Sigmoid colon (tissue), 7 donors: ENCODE data around the gene KLHL30. TPM values are rescaled to one million over a fixed set of nuclear protein-coding genes. Genes with fewer than 3 reads are reported as not detected.

ENCODE experiments used
- DNase-seq: peaks from one replicate; pipeline ENCODE4 v3.0.0-alpha.2; 2019
- H3K27ac ChIP-seq, 4 donors: fragments of 200-600 bp; sonication (generic); one replicate each; pipeline ENCODE4 v1.5.1; 2016 to 2019; ENCODE audit warnings: mild to moderate bottlenecking in 1 of 4
- H3K27me3 ChIP-seq, 3 donors: fragments of 200-600 bp; sonication (generic); one replicate each; pipeline ENCODE4 v1.5.1; 2019; ENCODE audit warnings: mild to moderate bottlenecking in 1 of 3
- H3K36me3 ChIP-seq, 4 donors: fragments of 200-600 bp; sonication (generic); one replicate each; pipeline ENCODE4 v1.5.1; 2016 to 2019
- H3K4me1 ChIP-seq, 4 donors: fragments of 200-600 bp; sonication (generic); one replicate each; pipeline ENCODE4 v1.5.1; 2017 to 2019
- H3K4me3 ChIP-seq, 4 donors: fragments of 200-600 bp; sonication (generic); one replicate each; pipeline ENCODE4 v1.5.1; 2017 to 2019; ENCODE audit warnings: mild to moderate bottlenecking in 2 of 4, moderate library complexity in 1 of 4
- H3K9me3 ChIP-seq, 4 donors: fragments of 200-600 bp in 3 of 4; sonication (generic) in 3 of 4; one replicate each; pipeline versions ENCODE4 v1.5.1 to v1.6.1; 2013 to 2019
- EP300 ChIP-seq, 4 donors: sonication (generic); formaldehyde crosslinking; IDR thresholded peaks; one replicate each; pipeline ENCODE4 v1.6.1; 2017; ENCODE audit warnings: antibody characterized with exemption in 4 of 4
- POLR2A ChIP-seq, 2 donors: fragments of 450-650 bp; IDR thresholded peaks; one replicate each; pipeline ENCODE4 v1.6.1; 2016; ENCODE audit warnings: antibody characterized with exemption in 2 of 2, mild to moderate bottlenecking in 2 of 2, moderate library complexity in 2 of 2
- POLR2AphosphoS5 ChIP-seq, 4 donors: sonication (generic); formaldehyde crosslinking; IDR thresholded peaks; one replicate each; pipeline ENCODE4 v1.6.1; 2017; ENCODE audit warnings: antibody characterized with exemption in 4 of 4
- WGBS, 2 donors: extraction: QIAGEN DNeasy Blood & Tissue Kit; methylation state at CpG; one replicate each; pipeline ENCODE4 v1.1.7; 2013; 5-methylcytosine and 5-hydroxymethylcytosine counted together
- intact Hi-C: fragments of 100-400 bp; cut with DNase I; formaldehyde crosslinking; loops from one replicate; pipeline ENCODE4 v1.15.1; 2023
- polyA plus RNA-seq, 3 donors: library from polyadenylated mRNA; stranded (reverse); fragments of 200-250 nt; gene quantifications; one replicate each; pipeline ENCODE4 v1.2.3, GENCODE V29; 2013
- total RNA-seq, 4 donors: library from RNA; depleted of rRNA; stranded (reverse); fragments of >200 nt; gene quantifications; one replicate each; pipeline ENCODE4 v1.1.0, GENCODE V29; 2016
- TF ChIP-seq, protein P1 (sequence below), 4 experiments: fragments of 450-650 bp in 3 of 4; fragments of 200-600 bp in 1 of 4; IDR thresholded peaks; one replicate each; pipeline ENCODE4 v1.5.1; 2016 to 2019; ENCODE audit warnings: antibody characterized with exemption in 4 of 4, mild to moderate bottlenecking in 3 of 4, moderate library complexity in 2 of 4
- donor health status: healthy with polysubstance abuse.
- donor health status: Bipolar disorder and iron deficiency.
- donor health status: healthy.

Gene KLHL30
- total and polyA plus RNA-seq, 7 donors: 0.19 to 3.6 (median 0.71) TPM; not detected in 2

DNA sequence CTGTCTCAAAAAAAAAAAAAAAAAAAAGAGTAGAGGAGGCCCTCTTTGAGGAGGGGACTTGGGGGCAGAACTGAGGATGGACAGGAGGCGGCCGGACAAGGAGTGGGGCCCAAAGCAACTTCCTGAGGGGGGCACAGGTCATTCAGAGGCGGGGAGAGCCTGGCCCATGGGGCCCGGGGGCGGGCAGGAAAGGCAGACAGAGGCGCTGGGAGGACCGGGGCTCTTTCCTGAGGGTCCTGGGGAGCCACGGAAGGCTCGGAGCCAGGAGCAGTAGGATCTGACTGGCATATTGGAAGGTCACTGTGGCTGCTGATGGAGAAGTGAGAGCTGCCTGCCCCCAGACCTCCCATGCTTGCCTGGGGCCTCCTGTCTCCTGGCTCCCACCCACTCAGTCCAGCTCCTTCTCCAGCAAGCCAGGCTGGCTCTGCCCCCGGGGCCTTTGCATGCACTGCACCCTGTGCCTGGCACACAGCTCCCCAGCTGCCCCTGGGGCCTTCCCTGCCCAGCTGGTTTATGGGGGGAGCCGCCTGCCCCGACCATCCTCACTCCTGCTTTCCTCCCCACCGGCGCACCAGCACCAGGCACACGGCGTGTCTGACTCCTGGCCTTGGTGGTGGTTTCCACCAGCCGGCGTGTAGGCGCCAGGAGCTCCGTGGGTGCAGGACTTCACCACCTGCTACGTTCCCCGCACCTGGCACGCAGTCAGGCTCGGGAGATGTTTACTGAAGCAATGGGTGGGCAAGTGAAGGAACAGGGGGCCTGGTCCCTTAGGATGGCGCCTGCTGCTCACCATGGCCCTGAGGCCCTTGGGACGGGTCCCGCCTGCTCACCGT is 32.7 kb upstream of the KLHL30 start:
- TF ChIP-seq, protein P1, sequence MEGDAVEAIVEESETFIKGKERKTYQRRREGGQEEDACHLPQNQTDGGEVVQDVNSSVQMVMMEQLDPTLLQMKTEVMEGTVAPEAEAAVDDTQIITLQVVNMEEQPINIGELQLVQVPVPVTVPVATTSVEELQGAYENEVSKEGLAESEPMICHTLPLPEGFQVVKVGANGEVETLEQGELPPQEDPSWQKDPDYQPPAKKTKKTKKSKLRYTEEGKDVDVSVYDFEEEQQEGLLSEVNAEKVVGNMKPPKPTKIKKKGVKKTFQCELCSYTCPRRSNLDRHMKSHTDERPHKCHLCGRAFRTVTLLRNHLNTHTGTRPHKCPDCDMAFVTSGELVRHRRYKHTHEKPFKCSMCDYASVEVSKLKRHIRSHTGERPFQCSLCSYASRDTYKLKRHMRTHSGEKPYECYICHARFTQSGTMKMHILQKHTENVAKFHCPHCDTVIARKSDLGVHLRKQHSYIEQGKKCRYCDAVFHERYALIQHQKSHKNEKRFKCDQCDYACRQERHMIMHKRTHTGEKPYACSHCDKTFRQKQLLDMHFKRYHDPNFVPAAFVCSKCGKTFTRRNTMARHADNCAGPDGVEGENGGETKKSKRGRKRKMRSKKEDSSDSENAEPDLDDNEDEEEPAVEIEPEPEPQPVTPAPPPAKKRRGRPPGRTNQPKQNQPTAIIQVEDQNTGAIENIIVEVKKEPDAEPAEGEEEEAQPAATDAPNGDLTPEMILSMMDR (IDR thresholded peaks at IDR 0.05): no peak
- TF ChIP-seq POLR2AphosphoS5 (IDR thresholded peaks at IDR 0.05) (no peak), EP300 (IDR thresholded peaks at IDR 0.05) (no peak), POLR2A (IDR thresholded peaks at IDR 0.05) (no peak)

DNA sequence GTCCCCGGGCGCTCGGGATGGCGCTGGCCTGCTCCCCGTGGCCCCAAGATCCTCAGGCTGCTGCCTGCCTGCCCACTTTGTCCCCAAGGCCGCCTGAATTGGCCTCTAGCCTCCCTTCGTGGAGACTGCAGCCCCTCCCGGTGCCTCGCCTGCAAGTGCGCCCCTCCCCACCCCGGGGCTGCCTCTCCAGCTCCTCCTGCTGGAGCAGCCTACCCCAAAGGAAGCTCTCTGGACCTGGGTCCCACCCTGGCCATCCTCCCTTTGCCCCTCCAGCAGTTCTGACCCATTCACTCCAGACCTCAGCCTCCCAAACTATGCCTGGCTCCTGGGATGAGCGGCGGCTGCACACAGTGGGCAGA is 32.1 kb upstream of the KLHL30 start:
- TF ChIP-seq POLR2AphosphoS5 (IDR thresholded peaks at IDR 0.05) (no peak), EP300 (IDR thresholded peaks at IDR 0.05) (no peak), POLR2A (IDR thresholded peaks at IDR 0.05) (no peak)
- TF ChIP-seq, protein P1 (IDR thresholded peaks at IDR 0.05): no peak
- Histone ChIP-seq H3K4me1 (peaks cover 0 to 7% (median 0%) of the 10 kb centered on the region in 4 donors), H3K36me3 (no peaks in the 10 kb centered on the region), H3K27ac (no peak overlapping the region), H3K27me3 (no peaks in the 10 kb centered on the region), H3K4me3 (no peak overlapping the region), H3K9me3 (no peaks in the 10 kb centered on the region)
- WGBS, 2 donors: 67 to 88% methylated on average over 13 of the region's 13 CpGs
- DNase-seq: peak; percentile 57
- intact Hi-C loops: no loop called here

More for the DNA sequence above, 32.7 kb upstream of the KLHL30 start:
- Histone ChIP-seq H3K9me3 (no peaks in the 10 kb centered on the region), H3K36me3 (no peaks in the 10 kb centered on the region), H3K27me3 (no peaks in the 10 kb centered on the region), H3K4me3 (no peak overlapping the region), H3K27ac (no peak overlapping the region), H3K4me1 (peaks cover 0 to 7% (median 0%) of the 10 kb centered on the region in 4 donors)
- DNase-seq: no peak
- intact Hi-C loops: no loop called here
- WGBS, 2 donors: 88 to 91% methylated on average over 28 of the region's 28 CpGs

DNA sequence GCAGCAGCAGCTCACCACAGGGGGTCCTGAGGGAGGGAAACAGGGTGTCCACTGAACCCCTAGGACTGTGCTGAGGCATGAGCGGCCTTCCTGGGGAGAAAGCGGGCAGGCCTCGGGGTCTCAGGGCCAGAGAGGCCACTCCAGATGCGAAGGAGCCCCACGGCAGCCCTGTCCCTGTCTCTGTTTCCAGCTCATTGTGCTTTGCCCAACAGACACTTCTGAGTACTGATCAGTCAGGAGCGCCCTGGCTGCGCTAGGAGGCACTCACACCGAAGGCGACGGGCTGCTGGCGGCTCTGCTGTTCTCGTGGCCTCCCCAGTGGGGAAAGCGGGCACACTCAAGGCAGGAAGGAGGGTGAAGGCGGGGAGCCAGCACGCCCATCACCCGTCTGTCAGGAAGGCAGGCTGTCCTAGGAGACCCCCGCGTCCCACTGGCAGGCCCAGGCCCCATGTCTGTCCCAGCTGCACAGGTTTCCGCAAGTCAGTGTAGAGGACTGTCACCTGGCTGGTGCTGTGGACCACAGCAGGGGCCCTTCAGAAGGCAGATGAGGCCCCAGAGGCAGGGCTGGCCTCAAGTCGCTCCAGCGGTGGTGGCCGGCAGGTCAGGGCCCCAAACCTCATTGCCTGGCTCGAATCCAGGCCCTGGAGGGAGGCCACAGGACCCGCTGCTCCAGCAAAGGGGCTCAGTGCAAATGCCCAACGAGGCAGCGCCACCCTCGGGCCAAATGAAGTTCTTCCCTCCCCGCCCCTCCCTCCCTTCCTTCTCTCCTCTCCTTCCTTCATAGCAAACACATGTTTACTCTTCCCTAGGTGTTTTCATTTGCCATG is 31.6 kb upstream of the KLHL30 start:
- Histone ChIP-seq H3K4me3 (no peak overlapping the region), H3K4me1 (peaks cover 0 to 7% (median 0%) of the 10 kb centered on the region in 4 donors), H3K36me3 (no peaks in the 10 kb centered on the region), H3K27ac (no peak overlapping the region), H3K27me3 (no peaks in the 10 kb centered on the region), H3K9me3 (no peaks in the 10 kb centered on the region)
- TF ChIP-seq POLR2AphosphoS5 (IDR thresholded peaks at IDR 0.05) (no peak), POLR2A (IDR thresholded peaks at IDR 0.05) (no peak)
- WGBS, 2 donors: 56 to 76% methylated on average over 28 of the region's 28 CpGs
- intact Hi-C loops: no loop called here
- DNase-seq: peak; percentile 64

DNA sequence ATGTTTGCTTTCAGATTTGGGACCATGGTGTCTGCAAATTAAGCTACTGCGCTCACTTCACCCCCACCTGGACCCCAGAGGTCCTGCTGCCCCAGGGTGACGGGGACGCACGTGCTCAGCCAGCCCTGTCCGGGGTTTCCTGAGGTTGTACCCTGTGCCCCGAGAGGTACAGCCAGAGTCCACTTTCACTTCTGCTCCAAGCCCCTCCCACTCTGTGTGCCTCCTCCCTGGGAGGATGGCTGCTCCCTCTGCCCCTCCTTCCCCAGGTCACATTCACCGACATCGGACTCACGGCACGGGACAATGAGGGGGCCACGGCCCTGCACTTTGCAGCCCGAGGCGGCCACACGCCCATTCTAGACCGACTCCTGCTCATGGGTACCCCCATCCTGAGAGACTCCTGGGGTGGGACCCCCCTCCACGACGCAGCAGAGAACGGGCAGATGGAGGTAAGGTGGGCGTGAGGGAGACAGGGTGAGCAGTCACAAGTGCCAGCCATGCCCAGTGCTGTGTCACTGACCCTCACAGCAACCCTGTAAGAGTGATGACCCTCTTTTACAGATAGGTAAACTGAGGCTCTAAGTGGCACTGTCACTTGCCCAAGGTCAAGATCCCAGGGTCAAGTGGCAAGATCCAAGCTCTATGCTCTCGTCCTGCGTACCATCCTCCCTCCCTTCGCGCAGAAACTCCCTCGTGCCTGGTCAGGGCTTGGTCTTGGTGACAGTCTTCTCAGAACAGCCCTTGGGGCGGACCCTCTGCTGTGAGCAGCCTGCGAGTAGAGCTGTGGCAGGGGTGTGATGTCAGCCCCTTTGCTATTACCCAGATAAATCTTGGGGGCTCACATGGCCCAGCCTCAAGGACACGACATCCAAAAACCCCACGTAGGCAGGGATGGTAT is 30.7 kb upstream of the KLHL30 start:
- intact Hi-C loops: no loop called here
- H3K4me3 ChIP-seq: no peak overlapping the region
- no peaks in the 10 kb centered on the region for H3K27me3 ChIP-seq
- 54 to 79% methylated on average over 28 of the region's 28 CpGs for WGBS, 2 donors
- no peaks in the 10 kb centered on the region for H3K36me3 ChIP-seq
- DNase-seq: peak; percentile 54
- no peak overlapping the region for H3K27ac ChIP-seq
- H3K9me3 ChIP-seq: no peaks in the 10 kb centered on the region
- no peak for TF ChIP-seq EP300 (IDR thresholded peaks at IDR 0.05)
- TF ChIP-seq POLR2AphosphoS5 (IDR thresholded peaks at IDR 0.05): no peak
- peaks cover 0 to 7% (median 0%) of the 10 kb centered on the region in 4 donors for H3K4me1 ChIP-seq

DNA sequence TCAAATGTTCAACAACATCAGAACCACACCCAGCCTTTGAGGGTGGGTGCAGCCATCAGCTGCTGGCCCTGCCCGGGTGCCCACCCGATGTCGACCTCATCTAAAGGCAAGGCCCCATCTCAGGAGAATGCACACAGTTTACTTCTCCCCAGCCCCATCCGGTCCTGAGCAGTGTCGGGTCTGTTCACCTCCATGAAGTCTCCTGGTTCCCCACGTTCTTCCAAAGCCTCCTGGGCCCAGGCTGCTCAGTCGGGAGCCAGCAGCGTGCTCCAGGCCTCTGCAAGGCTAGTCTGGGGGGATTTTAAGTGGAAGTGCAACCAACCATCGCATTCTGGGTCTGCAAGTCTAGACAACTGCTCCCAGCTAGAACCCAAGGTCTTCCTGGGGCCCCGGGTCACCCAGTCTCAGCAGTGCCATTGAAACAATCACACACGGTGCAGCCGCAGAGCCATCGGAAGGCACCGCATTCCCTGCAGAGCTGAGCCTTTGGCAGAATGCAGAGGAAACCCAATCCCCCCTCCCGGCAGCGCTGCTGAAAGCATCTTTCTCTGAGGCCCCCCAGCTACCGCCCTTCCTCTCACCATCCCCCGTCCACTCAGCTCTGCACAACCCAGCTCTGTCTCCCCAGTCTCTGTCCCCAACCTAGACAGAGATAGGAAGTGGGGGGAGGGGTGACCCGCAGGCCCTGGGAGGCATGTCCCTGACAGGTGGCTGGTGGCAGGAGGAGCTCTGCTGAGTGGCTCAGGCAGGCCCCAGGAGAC is 29.9 kb upstream of the KLHL30 start:
- Histone ChIP-seq H3K9me3 (no peaks in the 10 kb centered on the region), H3K27me3 (no peaks in the 10 kb centered on the region), H3K4me1 (peaks cover 0 to 7% (median 0%) of the 10 kb centered on the region in 4 donors), H3K36me3 (no peaks in the 10 kb centered on the region), H3K4me3 (no peak overlapping the region), H3K27ac (no peak overlapping the region)
- 46 to 59% methylated on average over 19 of the region's 19 CpGs for WGBS, 2 donors
- peak; percentile 61 for DNase-seq
- TF ChIP-seq POLR2AphosphoS5 (IDR thresholded peaks at IDR 0.05) (no peak), POLR2A (IDR thresholded peaks at IDR 0.05) (no peak), EP300 (IDR thresholded peaks at IDR 0.05) (no peak)
- TF ChIP-seq, protein P1 (IDR thresholded peaks at IDR 0.05): no peak
- intact Hi-C loops: no loop called here
